Calu3 (cell line): ENCODE results near the gene SLC16A10. TPM values are rescaled to one million over a fixed set of nuclear protein-coding genes. Genes with fewer than 3 reads are reported as not detected.

Source experiments
- BruUV-seq: library from RNA; stranded (reverse); fragments of 400-500 nt; replicated peaks from 2 replicates; lab custom pipeline; 2021; lab: Mats Ljungman, UMichigan
- CTCF ChIA-PET: fragments of 300-600 bp; sonication (Branson Sonifier 250); formaldehyde crosslinking; loops from one replicate; lab custom pipeline; 2022; ENCODE audit warnings: antibody characterized with exemption; lab: Charles Lee
- DNase-seq: peaks from one replicate; pipeline ENCODE4 v3.0.0; 2022
- H3K27ac Mint-ChIP-seq: one replicate; pipeline ENCODE4 v1.8.0; 2022; ENCODE audit warnings: mixed read lengths; ENCODE audit not compliant: unreplicated experiment
- H3K27me3 Mint-ChIP-seq: one replicate; pipeline ENCODE4 v1.8.0; 2022; ENCODE audit warnings: mixed read lengths; ENCODE audit not compliant: unreplicated experiment
- H3K36me3 Mint-ChIP-seq: one replicate; pipeline ENCODE4 v1.8.0; 2022; ENCODE audit warnings: mild to moderate bottlenecking, moderate library complexity, mixed read lengths; ENCODE audit not compliant: insufficient read depth, unreplicated experiment
- H3K4me1 Mint-ChIP-seq: one replicate; pipeline ENCODE4 v1.8.0; 2022; ENCODE audit warnings: mild to moderate bottlenecking, low read depth, mixed read lengths; ENCODE audit not compliant: unreplicated experiment
- H3K4me3 Mint-ChIP-seq: one replicate; pipeline ENCODE4 v1.8.0; 2022; ENCODE audit warnings: mild to moderate bottlenecking, low read depth, moderate library complexity, mixed read lengths; ENCODE audit not compliant: unreplicated experiment
- H3K9me3 Mint-ChIP-seq: one replicate; pipeline ENCODE4 v1.8.0; 2022; ENCODE audit warnings: low read depth, mixed read lengths; ENCODE audit not compliant: unreplicated experiment
- intact Hi-C: fragments of 100-400 bp; cut with micrococcal nuclease; formaldehyde crosslinking; loops from one replicate; pipeline ENCODE4 v1.10.0; 2022; ENCODE audit not compliant: unreplicated experiment
- total RNA-seq: library from RNA; stranded (reverse); gene quantifications from 2 replicates; pipeline ENCODE4 v1.2.3, GENCODE V29; 2022
- TF ChIP-seq, protein P1 (sequence below): fragments of 200-600 bp; IDR thresholded peaks from one replicate; pipeline ENCODE4 v1.8.0; 2022; ENCODE audit warnings: antibody characterized with exemption; ENCODE audit not compliant: unreplicated experiment

The SLC16A10 gene
- total RNA-seq, 1 experiment from 2014 or later = 2.6 TPM

DNA sequence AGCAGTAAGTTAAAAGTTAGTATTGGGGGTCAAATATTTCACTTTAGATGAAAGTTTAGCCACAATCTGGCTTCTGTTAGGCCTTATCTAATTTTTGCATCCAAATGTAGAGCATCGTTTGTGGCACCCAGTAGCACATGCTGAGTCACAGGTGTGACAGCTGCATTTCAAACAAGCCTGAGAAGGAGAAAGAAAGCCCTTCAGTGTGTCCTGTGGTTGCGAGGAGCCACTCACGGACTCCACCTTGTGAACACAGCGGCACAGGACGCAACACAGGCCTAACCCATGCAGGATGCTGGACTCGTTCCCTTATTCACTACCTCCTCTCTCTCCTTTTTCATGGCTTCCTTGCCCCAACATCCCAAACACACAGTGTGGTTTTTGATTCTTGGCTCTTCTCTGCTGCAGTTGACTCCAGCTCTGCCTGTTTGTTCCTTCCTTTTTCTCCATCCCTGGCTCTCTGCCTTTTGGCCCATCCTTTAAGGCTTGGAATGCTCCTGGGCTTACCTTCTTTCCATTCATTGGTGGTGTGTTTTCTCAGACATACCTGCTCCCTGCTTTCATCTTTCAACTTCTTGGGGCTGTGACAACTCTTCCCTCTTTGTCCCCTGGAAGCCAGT, 124.2 kb downstream of the SLC16A10 start:
- no peaks in the 10 kb centered on the region for H3K4me1 Mint-ChIP-seq
- intact Hi-C loops = loop anchor here (2.0 to 5.0 kb wide), 2 partner anchors 179 to 201 kb away; no protein-coding TSS in a partner anchor
- no peak overlapping the region for H3K27ac Mint-ChIP-seq
- H3K27me3 Mint-ChIP-seq = no peaks in the 10 kb centered on the region
- CTCF ChIA-PET = interaction anchor here (1.7 kb wide), 1 partner anchor 200 kb away, joined by 14 read pairs; no protein-coding TSS in a partner anchor
- H3K4me3 Mint-ChIP-seq = no peak overlapping the region
- H3K9me3 Mint-ChIP-seq = no peaks in the 10 kb centered on the region
- TF ChIP-seq, protein P1, sequence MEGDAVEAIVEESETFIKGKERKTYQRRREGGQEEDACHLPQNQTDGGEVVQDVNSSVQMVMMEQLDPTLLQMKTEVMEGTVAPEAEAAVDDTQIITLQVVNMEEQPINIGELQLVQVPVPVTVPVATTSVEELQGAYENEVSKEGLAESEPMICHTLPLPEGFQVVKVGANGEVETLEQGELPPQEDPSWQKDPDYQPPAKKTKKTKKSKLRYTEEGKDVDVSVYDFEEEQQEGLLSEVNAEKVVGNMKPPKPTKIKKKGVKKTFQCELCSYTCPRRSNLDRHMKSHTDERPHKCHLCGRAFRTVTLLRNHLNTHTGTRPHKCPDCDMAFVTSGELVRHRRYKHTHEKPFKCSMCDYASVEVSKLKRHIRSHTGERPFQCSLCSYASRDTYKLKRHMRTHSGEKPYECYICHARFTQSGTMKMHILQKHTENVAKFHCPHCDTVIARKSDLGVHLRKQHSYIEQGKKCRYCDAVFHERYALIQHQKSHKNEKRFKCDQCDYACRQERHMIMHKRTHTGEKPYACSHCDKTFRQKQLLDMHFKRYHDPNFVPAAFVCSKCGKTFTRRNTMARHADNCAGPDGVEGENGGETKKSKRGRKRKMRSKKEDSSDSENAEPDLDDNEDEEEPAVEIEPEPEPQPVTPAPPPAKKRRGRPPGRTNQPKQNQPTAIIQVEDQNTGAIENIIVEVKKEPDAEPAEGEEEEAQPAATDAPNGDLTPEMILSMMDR = no peak
- no peak for DNase-seq
- BruUV-seq = no TSS peak
- no peaks in the 10 kb centered on the region for H3K36me3 Mint-ChIP-seq

DNA sequence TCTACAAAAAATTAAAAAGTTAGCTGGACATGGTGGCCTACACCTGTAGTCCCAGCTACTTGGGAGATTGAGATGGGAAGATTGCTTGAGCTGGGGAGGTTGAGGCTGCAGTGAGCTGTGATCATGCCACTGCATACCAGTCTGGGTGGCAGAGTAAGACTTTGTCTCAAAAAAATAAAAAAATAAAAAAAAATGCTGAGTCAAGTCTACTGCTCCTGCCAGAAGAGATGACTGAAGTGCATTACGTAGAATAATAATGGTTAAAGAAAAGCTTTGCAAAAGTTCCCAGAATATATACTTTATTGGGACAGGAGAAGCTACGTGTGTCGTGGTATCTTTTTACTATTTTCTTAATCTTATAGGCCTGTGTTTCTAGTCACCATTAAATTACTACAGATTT, 125.3 kb downstream of the SLC16A10 start:
- DNase-seq = no peak
- BruUV-seq = no TSS peak
- Mint-ChIP-seq H3K4me1 (no peaks in the 10 kb centered on the region), H3K4me3 (no peak overlapping the region), H3K9me3 (no peaks in the 10 kb centered on the region), H3K36me3 (no peaks in the 10 kb centered on the region), H3K27me3 (no peaks in the 10 kb centered on the region), H3K27ac (no peak overlapping the region)
- intact Hi-C loops = loop anchor here (5.0 kb wide), 1 partner anchor 180 kb away; no protein-coding TSS in a partner anchor
- TF ChIP-seq, protein P1 = no peak
- CTCF ChIA-PET = interaction anchor here (0.7 to 1.2 kb wide), 2 partner anchors 10 to 716 kb away, joined by 3 read pairs; no protein-coding TSS in a partner anchor

DNA sequence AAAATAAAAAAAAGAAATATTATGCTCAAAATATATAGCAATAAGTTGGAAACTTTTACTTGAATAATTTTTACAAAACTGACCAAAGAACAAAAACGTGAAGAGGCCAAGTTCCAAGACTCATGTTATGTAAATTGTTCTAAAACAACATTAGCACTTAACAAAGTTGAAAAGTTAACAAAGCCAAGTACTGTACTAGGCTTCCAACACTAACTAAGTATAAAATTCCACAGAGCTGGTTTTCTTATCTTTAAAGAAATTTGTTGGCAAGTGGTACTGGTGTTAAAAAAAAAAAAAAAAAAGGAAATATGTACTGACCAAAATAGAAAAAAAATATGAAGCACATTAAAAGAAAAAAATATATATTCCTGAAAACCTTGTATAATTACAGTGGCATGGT, 127.8 kb downstream of the SLC16A10 start:
- no peaks in the 10 kb centered on the region for H3K4me1 Mint-ChIP-seq
- TF ChIP-seq, protein P1 = no peak
- no peaks in the 10 kb centered on the region for H3K36me3 Mint-ChIP-seq
- BruUV-seq = no TSS peak
- no peak overlapping the region for H3K27ac Mint-ChIP-seq
- H3K4me3 Mint-ChIP-seq = no peak overlapping the region
- no peaks in the 10 kb centered on the region for H3K9me3 Mint-ChIP-seq
- CTCF ChIA-PET = no interaction called here
- DNase-seq = no peak
- no peaks in the 10 kb centered on the region for H3K27me3 Mint-ChIP-seq
- intact Hi-C loops = no loop called here

DNA sequence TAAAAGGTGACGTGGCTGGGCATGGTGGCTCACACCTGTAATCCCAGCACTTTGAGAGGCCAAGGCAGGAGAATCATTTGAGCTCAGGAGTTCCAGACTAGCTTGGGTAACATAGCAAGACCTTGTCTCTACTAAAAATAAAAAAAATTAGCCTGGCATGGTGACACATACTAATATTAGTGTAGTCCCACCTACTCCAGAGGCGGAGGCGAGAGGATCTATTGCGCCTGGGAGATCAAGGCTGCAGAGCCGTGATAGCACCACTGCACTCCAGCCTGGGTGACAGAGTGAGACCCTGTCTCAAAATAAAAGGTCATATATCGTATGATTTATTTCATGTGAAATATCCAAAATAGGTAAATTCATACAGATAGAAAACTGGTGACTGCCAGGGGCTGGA, 132.5 kb downstream of the SLC16A10 start:
- no peaks in the 10 kb centered on the region for H3K4me1 Mint-ChIP-seq
- no TSS peak for BruUV-seq

More for the DNA sequence above, 132.5 kb downstream of the SLC16A10 start:
- H3K36me3 Mint-ChIP-seq = no peaks in the 10 kb centered on the region
- no peaks in the 10 kb centered on the region for H3K27me3 Mint-ChIP-seq
- H3K4me3 Mint-ChIP-seq = no peak overlapping the region
- no peak for DNase-seq
- H3K9me3 Mint-ChIP-seq = no peaks in the 10 kb centered on the region
- TF ChIP-seq, protein P1 = no peak
- no peak overlapping the region for H3K27ac Mint-ChIP-seq
- CTCF ChIA-PET = no interaction called here
- intact Hi-C loops = no loop called here
